GM10847 (cell line): ENCODE measurements around the gene NCOA1.

ENCODE experiments used
- POLR2A ChIP-seq: IDR thresholded peaks from 2 replicates; pipeline ENCODE4 v1.6.1; 2011; ENCODE audit not compliant: insufficient read length; ENCODE audit errors: extremely low read depth

Gene NCOA1

GRCh38 chr2:24491542-24492420, 727 bp downstream of the NCOA1 start:
- TF ChIP-seq POLR2A, result no peak

DNA sequence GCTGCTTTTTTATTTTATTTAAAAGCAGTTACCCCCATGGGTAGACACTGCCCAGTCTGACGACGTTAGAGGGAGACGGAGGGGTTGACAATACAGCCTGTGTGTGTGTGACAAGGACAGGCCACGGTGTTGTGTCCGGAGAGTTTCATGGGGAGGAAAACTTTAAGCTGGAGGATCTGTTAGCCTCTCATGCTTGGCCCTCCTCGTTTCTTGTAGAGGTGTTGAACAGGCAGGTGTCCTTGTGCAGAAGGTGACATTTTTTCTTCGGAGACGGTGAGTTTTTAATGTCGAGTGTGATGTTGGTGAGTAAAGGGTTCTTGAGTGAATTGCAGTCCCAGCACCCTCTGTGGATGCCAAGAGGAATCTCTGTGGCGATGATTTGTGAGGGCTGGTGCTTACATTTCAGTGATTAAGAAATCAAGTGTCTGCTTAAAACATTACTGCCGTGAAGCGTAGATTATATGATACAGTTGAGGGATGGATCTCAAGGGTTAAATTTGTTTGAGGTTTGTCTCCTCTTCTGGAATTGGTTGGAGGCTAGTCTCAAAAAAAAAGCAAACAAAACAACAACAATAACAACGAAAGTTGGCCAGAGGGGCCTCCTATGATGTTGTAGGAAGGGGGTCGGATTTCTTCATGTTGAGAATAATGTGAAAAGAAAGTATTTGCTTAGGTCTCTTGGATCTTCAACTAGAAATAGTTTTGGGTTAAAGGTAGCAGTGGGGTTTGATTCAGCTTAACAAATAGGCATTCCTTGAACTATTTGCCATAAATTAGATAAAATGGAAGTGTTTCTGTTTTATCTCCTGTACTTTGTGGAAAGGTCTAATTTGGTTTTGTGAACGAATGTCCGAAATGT, 1.6 kb downstream of the NCOA1 start:
- TF ChIP-seq POLR2A, result no peak

DNA sequence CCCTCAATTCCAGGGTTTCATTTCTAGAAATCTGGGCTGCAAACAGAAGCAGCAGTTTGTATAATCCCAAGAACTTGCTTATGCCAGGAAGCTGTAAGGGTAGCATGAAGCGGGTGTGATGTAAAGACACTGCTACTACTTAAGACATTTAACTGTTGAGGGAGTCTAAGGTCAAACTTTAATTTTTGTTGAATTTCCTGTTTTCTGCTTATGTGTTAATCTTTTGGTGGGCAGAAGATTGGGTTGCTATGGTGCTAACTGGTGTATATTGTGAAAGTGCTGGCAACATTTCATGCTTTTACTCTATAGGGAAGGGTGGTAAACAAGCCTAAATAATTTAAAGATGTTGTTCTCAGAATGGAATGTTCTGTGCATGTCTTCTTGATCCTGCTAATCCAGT, 2.7 kb downstream of the NCOA1 start:
- no peak for TF ChIP-seq POLR2A

- no peak for TF ChIP-seq POLR2A
Observed at GRCh38 chr2:24494410-24494809, 3.4 kb downstream of the NCOA1 start.

DNA sequence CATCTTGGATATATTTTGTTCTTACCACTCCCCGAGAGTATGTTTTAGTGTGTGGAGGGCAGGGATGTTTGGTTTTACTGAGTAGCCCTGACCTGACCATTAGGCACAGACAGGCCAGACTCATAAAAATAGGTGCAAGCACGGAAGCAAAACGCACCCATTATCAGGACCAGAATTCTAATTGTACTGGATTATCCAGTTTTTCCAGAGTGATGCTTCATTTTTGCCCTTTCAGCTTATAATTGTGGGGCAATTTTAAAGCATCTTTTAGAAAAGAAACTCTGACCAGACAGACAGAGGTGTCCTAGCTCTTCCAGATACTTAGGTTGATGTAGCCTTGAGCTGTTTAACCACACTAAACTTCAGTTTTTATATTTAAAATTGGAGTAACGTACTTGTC, 4.4 kb downstream of the NCOA1 start:
- TF ChIP-seq POLR2A, result no peak

- TF ChIP-seq POLR2A, result no peak
Observed at GRCh38 chr2:24496959-24497358, 5.9 kb downstream of the NCOA1 start.

DNA sequence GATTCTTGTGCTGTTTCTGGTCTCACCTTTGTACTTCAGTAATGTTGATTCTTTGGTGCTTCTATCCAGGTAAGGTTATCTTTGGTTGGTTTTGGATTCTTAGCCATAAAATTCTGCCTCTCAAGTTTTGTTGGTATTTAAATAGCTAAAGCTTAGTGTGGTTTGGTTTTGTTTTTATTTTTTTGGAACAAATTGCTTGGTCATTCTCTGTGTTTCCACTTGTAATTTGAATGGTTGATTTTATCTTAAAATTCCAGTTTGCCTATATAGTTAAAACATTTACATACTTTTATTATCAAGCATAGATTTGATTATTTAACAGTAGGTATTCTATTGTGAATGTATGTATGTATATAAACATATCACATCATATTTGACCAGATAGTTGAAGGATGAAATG, 6.6 kb downstream of the NCOA1 start:
- no peak for TF ChIP-seq POLR2A

DNA sequence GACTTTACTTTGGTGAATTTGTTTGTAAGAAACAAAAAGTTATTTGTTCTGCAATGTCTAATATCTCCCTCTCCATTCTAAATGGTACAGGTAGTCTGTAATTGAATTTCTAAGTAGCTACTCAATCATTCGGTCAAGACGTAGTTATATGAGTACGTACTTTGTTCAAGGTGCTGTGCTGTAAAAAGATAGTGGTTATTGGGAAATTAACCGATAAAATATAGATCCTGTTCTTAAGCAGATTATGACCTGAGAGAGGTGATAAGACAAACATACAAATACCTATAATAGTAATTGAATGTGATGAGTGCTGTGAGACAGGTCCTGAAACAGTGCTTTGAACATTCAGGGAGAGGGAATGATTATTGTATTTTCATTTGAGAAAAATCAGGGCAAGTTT, 7.1 kb downstream of the NCOA1 start:
- TF ChIP-seq POLR2A, result no peak

DNA sequence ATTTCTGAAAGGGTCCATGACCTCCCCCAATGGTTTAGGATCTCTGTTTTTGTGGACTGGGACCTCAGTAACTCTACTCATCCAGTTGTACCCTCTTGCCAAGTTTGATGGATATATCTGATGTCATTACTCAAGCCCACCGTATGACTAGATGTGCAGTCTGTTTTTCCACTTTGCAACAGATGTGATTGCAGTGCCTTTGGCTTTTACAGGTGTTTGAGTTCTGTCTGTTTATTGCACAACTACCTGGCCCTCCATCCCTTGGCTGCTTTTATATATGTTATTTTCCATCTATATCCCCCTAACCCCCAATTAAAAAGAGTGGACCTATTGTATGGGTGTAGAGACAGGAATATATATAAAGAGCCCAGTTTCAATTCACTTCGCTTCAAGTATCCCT, 10.8 kb downstream of the NCOA1 start:
- no peak for TF ChIP-seq POLR2A

GRCh38 chr2:24505534-24506275, 14.7 kb downstream of the NCOA1 start:
- no peak for TF ChIP-seq POLR2A

- no peak for TF ChIP-seq POLR2A
Observed at GRCh38 chr2:24507549-24507948, 16.5 kb downstream of the NCOA1 start.

GRCh38 chr2:24508878-24509277, 17.8 kb downstream of the NCOA1 start:
- no peak for TF ChIP-seq POLR2A

DNA sequence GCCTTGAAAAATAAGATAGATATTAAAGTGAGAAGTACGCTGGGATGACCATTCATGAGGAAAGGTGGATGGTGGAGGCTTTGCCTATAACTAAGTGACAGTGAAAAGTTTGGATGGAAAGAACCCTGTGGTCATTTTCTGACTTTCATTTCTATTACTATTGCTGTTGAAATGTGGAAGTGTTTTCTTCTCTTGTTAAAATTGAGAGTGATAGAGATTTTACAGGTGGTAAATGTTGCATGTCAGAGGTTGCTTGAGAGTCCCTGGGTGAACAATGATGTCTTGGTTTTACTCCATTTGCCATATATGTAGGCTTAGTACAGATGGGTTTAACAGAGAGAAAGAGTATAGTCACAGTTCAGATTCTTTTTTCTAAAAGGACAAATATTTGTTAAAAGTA, 18.4 kb downstream of the NCOA1 start:
- no peak for TF ChIP-seq POLR2A

DNA sequence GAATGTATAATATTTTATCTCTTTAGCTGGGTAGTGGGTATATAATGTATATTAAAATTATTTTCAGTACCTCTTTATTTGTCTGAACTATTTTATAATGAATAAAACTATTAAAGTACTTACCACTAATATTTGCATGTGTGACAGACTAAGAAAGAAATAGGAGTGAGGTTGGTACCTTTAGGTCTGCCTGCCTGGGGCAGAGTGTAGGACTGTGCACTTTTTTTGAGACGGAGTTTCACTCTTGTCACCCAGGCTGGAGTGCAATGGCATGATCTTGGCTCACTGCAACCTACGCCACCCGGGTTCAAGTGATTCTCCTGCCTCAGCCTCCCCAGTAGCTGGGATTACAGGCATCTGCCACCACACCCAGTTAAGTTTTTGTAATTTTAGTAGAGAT, 18.8 kb downstream of the NCOA1 start:
- TF ChIP-seq POLR2A, result no peak

- no peak for TF ChIP-seq POLR2A
Observed at GRCh38 chr2:24510771-24511170, 19.7 kb downstream of the NCOA1 start.
